NCI-H2196 treated with DMSO at 0.1 percent for 48 hours (cell line): Measurements from ENCODE around the gene TMEM131L.
A peak's percentile ranks its signal among the peaks of the same experiment; 100 is the strongest.
"Not testable (repeated sequence)": the region's sequence is repeated elsewhere in the genome, so short reads cannot be mapped to it uniquely, and the experiment has no call there.

Source experiments
- DNase-seq: peaks from one replicate; lab custom pipeline; 2025; ENCODE audit not compliant: unreplicated experiment; lab: John Stamatoyannopoulos, UW

TMEM131L gene

GRCh38 chr4:153466081-153466948 is at the start of gene TMEM131L:
Gene TMEM131L, plus strand, starts transcription at chr4:153466360. Its CDS starts 38 bp downstream, at chr4:153466398.
- DNase-seq, result peak; percentile 14

- not testable (repeated sequence) for DNase-seq
Observed at GRCh38 chr4:153416456-153416855, 49.7 kb upstream of the TMEM131L start.

- no peak for DNase-seq
Observed at GRCh38 chr4:153418121-153418520, 48.0 kb upstream of the TMEM131L start.

- no peak for DNase-seq
Observed at GRCh38 chr4:153418558-153418957, 47.6 kb upstream of the TMEM131L start.

GRCh38 chr4:153419029-153419428 is 47.1 kb upstream of the TMEM131L start:
- no peak for DNase-seq

GRCh38 chr4:153419673-153420278 is 46.4 kb upstream of the TMEM131L start:
- no peak for DNase-seq

- no peak for DNase-seq
Observed at GRCh38 chr4:153420361-153420760, 45.8 kb upstream of the TMEM131L start.

- no peak for DNase-seq
Observed at GRCh38 chr4:153421941-153422340, 44.2 kb upstream of the TMEM131L start.

- DNase-seq, result no peak
Observed at GRCh38 chr4:153426207-153426885, 39.8 kb upstream of the TMEM131L start.

GRCh38 chr4:153427363-153428071 is 38.6 kb upstream of the TMEM131L start:
- DNase-seq, result no peak

- DNase-seq, result no peak
Observed at GRCh38 chr4:153428941-153429475, 37.2 kb upstream of the TMEM131L start.

GRCh38 chr4:153432965-153433753 is 33.0 kb upstream of the TMEM131L start:
- DNase-seq, result no peak

- DNase-seq, result no peak
Observed at GRCh38 chr4:153433754-153434105, 32.4 kb upstream of the TMEM131L start.

GRCh38 chr4:153434190-153434589 is 32.0 kb upstream of the TMEM131L start:
- no peak for DNase-seq

GRCh38 chr4:153438916-153439756 is 27.0 kb upstream of the TMEM131L start:
- DNase-seq, result no peak

- no peak for DNase-seq
Observed at GRCh38 chr4:153439831-153440230, 26.3 kb upstream of the TMEM131L start.

GRCh38 chr4:153440475-153440874 is 25.7 kb upstream of the TMEM131L start:
- no peak for DNase-seq

- no peak for DNase-seq
Observed at GRCh38 chr4:153447175-153447905, 18.8 kb upstream of the TMEM131L start.
